WERI-Rb-1 (cell line): ENCODE results near the gene QKI.

Experiments used
- DNase-seq: peaks from one replicate; pipeline ENCODE4 v3.0.0-alpha.2; 2020
- H3K27ac ChIP-seq: fragments of 250-450 bp; sonication (Bioruptor Pico); 2 replicates; pipeline ENCODE4 v1.5.1; 2020; ENCODE audit warnings: mild to moderate bottlenecking, moderate library complexity
- H3K27me3 ChIP-seq: fragments of 250-450 bp; sonication (Bioruptor Pico); 2 replicates; pipeline ENCODE4 v1.5.1; 2021; ENCODE audit warnings: mild to moderate bottlenecking, low read depth, moderate library complexity; ENCODE audit not compliant: insufficient read depth, severe bottlenecking
- H3K36me3 ChIP-seq: fragments of 250-450 bp; sonication (Bioruptor Pico); 2 replicates; pipeline ENCODE4 v1.5.1; 2020; ENCODE audit warnings: mild to moderate bottlenecking, moderate library complexity
- H3K4me3 ChIP-seq: 2 replicates; pipeline ENCODE4 v1.5.1; 2011; ENCODE audit warnings: low read depth, mild to moderate bottlenecking, control low read depth, low read length
- H3K9me3 ChIP-seq: fragments of 250-450 bp; sonication (Bioruptor Pico); 2 replicates; pipeline ENCODE4 v1.5.1; 2021; ENCODE audit warnings: mild to moderate bottlenecking, moderate library complexity; ENCODE audit not compliant: severe bottlenecking
- CTCF ChIP-seq: IDR thresholded peaks from 2 replicates; pipeline ENCODE4 v1.5.1; 2011; ENCODE audit warnings: low read depth, mild to moderate bottlenecking, control low read depth, inconsistent platforms, low read length

QKI gene

DNA sequence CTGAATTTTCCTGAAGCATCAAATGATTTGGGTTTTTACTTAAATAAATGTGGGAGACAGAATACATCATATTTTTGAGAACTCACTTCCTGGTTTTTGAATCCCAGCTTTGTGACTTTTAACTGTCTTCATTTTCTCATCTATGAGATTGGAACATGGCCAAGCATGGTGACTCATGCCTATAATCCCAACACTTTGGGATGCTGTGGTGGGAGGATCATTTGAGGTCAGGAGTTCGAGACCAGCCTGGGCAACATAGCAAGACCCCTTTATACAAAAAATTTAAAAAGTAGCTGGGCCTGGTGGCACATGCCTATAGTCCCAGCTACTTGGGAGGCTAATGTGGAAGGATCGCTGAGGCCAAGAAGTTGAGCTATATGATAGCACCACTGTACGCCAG is 122.3 kb downstream of the QKI start:
- no peak for TF ChIP-seq CTCF
- no peaks in the 10 kb centered on the region for H3K9me3 ChIP-seq
- no peak overlapping the region for H3K4me3 ChIP-seq
- no peaks in the 10 kb centered on the region for H3K27me3 ChIP-seq
- DNase-seq = no peak
- no peak overlapping the region for H3K27ac ChIP-seq
- no peaks in the 10 kb centered on the region for H3K36me3 ChIP-seq

- TF ChIP-seq CTCF = no peak
- Histone ChIP-seq H3K27me3 (no peaks in the 10 kb centered on the region), H3K36me3 (no peaks in the 10 kb centered on the region), H3K27ac (no peak overlapping the region), H3K9me3 (no peaks in the 10 kb centered on the region), H3K4me3 (no peak overlapping the region)
- DNase-seq = no peak
These were observed 123.8 kb downstream of the QKI start for GRCh38 chr6:163538331-163538730.

DNA sequence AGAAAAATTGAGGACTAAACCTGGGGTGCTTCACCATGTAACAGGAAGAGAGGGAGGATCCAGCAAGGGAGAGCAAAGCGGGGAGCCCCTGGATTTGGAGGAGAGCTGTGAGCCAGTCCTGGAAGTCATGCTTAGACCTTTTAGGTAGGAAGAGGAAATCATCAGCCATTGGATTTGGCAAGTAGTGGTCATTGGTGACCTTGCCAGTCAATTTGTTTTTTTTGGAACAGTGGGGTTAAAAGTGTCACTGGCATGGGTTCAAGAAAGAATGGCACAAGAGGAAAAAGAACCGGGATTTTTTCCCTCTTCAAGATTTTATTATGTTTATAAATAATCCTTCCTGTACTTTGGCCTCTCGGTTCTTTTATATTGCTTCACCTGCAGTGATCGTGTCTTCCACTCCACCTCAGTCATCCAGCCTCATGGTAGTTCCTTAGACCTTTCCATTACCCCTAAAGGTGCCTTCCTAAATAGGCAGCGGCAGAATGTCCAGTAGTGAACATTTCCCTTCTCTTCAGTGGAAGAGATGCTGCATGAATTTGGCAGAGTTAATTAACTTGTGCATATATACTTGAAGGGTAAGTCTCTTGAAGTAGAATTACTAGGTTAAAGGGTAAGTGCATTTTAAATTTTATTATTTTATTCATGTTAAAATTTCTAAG is 124.7 kb downstream of the QKI start:
- no peak for DNase-seq
- Histone ChIP-seq H3K9me3 (no peaks in the 10 kb centered on the region), H3K36me3 (no peaks in the 10 kb centered on the region), H3K27ac (no peak overlapping the region), H3K4me3 (no peak overlapping the region), H3K27me3 (no peaks in the 10 kb centered on the region)
- TF ChIP-seq CTCF = no peak

DNA sequence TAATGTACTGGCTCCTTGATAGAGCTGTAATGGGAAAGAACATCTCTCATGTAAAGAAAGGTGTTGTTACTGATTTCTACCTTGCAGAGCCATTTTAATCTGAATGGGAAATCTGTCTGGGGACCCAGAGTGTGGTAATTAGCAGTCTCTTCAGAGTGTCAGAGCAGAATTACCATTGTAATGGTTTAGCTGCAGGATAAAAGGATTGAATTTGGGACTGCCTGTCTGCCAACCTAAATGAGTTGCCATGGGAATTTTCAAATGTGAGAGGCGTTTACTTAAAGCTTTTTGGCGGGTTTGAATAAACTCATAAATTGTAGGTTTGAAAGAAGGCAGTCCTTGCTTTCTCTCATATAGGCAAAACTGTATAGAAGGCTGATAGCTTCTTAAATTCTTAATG is 128.8 kb downstream of the QKI start:
- Histone ChIP-seq H3K27ac (no peak overlapping the region), H3K9me3 (no peaks in the 10 kb centered on the region), H3K27me3 (no peaks in the 10 kb centered on the region), H3K36me3 (no peaks in the 10 kb centered on the region), H3K4me3 (no peak overlapping the region)
- DNase-seq = no peak
- TF ChIP-seq CTCF = no peak

DNA sequence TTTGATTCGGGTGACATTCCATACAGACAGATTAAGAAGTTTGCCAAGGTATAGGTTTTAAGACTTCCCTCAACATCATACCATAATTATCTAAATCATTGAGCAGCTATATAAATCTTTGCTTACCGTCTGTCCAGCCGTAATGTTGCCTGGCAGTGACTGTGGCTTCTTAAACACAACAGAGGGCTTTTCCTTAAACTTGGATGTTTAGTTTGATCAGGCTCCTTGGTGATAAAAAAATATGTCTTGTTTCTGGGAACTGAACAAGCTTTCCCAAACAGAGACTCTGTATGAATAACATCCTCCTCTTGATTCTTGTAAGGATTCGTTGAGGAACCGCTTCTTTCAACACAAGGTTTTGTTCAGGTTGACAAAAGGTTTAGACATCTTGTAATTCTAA is 130.9 kb downstream of the QKI start:
- Histone ChIP-seq H3K9me3 (no peaks in the 10 kb centered on the region), H3K27ac (no peak overlapping the region), H3K27me3 (no peaks in the 10 kb centered on the region), H3K36me3 (no peaks in the 10 kb centered on the region), H3K4me3 (no peak overlapping the region)
- DNase-seq = no peak
- no peak for TF ChIP-seq CTCF

- no peak for TF ChIP-seq CTCF
- Histone ChIP-seq H3K27me3 (no peaks in the 10 kb centered on the region), H3K4me3 (no peak overlapping the region), H3K36me3 (no peaks in the 10 kb centered on the region), H3K9me3 (no peaks in the 10 kb centered on the region), H3K27ac (no peak overlapping the region)
- no peak for DNase-seq
These were observed 132.8 kb downstream of the QKI start for GRCh38 chr6:163547287-163547686.
